ENCODE measurements around the gene FAM13A. TPM values are rescaled to one million over a fixed set of nuclear protein-coding genes. Genes with fewer than 3 reads are reported as not detected.

FAM13A gene
- total and polyA plus RNA-seq, 2 of the 13 experiments (the other 11 are each of a cell fraction or from before 2014, with no cell fraction given): 1.2 to 36.2 TPM

- TF ChIP-seq, protein P1, sequence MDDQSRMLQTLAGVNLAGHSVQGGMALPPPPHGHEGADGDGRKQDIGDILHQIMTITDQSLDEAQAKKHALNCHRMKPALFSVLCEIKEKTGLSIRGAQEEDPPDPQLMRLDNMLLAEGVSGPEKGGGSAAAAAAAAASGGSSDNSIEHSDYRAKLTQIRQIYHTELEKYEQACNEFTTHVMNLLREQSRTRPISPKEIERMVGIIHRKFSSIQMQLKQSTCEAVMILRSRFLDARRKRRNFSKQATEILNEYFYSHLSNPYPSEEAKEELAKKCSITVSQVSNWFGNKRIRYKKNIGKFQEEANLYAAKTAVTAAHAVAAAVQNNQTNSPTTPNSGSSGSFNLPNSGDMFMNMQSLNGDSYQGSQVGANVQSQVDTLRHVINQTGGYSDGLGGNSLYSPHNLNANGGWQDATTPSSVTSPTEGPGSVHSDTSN (CRISPR knock-in tag; IDR thresholded peaks at IDR 0.05; ENCODE audit: borderline replicate concordance): no peak
- TF ChIP-seq, protein P2, sequence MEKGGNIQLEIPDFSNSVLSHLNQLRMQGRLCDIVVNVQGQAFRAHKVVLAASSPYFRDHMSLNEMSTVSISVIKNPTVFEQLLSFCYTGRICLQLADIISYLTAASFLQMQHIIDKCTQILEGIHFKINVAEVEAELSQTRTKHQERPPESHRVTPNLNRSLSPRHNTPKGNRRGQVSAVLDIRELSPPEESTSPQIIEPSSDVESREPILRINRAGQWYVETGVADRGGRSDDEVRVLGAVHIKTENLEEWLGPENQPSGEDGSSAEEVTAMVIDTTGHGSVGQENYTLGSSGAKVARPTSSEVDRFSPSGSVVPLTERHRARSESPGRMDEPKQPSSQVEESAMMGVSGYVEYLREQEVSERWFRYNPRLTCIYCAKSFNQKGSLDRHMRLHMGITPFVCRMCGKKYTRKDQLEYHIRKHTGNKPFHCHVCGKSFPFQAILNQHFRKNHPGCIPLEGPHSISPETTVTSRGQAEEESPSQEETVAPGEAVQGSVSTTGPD (CRISPR knock-in tag; IDR thresholded peaks at IDR 0.05): no peak
- no peak for TF ChIP-seq ZNF484 (CRISPR knock-in tag; IDR thresholded peaks at IDR 0.05; ENCODE audit: borderline replicate concordance, low read depth)
Measured at GRCh38 chr4:88952081-88952480, 104.9 kb downstream of the FAM13A start (continued).

DNA sequence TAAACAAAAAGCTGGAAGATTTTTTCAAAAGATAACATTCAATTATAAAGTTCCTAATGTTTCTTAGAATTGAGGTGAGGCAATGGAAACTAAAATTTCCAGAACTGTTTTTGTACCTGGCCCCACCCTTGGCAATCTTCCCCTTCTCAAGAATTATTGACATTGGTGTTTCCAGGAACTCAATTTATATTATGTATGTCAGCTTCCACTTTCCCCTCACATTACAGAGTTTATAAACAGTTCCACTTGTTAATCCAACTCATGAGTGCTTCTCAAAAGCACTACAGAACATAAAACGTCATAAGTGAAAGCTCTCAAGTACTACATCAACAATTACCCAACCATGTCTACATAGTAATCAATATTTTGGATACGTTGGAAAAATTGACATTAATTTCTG lies 107.4 kb downstream of the FAM13A start:
- no peaks in the 10 kb centered on the region for H3K79me2 ChIP-seq (ENCODE audit: insufficient read depth, low read length)
- CTCF ChIA-PET (ENCODE audit: low intra/inter-chr PET ratio, low total read pairs): no interaction called here
- H3K4me2 ChIP-seq (ENCODE audit: low read depth, low read length): no peak overlapping the region
- no TSS peak for BruUV-seq (replicated peaks)
- POLR2A ChIA-PET: no interaction called here
- in situ Hi-C loops (cut with HindIII; ENCODE audit: extremely low pct_ligation_motif_present, low pct_unique_long_range_greater_than_20kb) (no loop called here), intact Hi-C loops (cut with micrococcal nuclease; ENCODE audit: unreplicated experiment) (no loop called here)
- H3K9me3 ChIP-seq (ENCODE audit: low read length): no peaks in the 10 kb centered on the region
- no peak for FAIRE-seq
- no peak for DNase-seq (ENCODE audit: low spot score)
- H3K27me3 ChIP-seq (ENCODE audit: control insufficient read depth in 1 of 2, insufficient read depth in 2 of 2, low read length in 2 of 2): no peaks in the 10 kb centered on the region
- no peaks in the 10 kb centered on the region for H4K20me1 ChIP-seq (ENCODE audit: insufficient read depth, low read length)
- 19% methylated on average over 2 of the region's 2 CpGs for WGBS (ENCODE audit: low lambda C conversion rate)
- no peaks in the 10 kb centered on the region for H3K4me1 ChIP-seq (ENCODE audit: insufficient read depth, low read length)
- TF ChIP-seq THAP11 (CRISPR knock-in tag; IDR thresholded peaks at IDR 0.05): no peak
- TF ChIP-seq, protein P3, sequence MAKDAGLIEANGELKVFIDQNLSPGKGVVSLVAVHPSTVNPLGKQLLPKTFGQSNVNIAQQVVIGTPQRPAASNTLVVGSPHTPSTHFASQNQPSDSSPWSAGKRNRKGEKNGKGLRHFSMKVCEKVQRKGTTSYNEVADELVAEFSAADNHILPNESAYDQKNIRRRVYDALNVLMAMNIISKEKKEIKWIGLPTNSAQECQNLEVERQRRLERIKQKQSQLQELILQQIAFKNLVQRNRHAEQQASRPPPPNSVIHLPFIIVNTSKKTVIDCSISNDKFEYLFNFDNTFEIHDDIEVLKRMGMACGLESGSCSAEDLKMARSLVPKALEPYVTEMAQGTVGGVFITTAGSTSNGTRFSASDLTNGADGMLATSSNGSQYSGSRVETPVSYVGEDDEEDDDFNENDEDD (CRISPR knock-in tag; IDR thresholded peaks at IDR 0.05; ENCODE audit: borderline replicate concordance): no peak
- TF ChIP-seq, protein P4, sequence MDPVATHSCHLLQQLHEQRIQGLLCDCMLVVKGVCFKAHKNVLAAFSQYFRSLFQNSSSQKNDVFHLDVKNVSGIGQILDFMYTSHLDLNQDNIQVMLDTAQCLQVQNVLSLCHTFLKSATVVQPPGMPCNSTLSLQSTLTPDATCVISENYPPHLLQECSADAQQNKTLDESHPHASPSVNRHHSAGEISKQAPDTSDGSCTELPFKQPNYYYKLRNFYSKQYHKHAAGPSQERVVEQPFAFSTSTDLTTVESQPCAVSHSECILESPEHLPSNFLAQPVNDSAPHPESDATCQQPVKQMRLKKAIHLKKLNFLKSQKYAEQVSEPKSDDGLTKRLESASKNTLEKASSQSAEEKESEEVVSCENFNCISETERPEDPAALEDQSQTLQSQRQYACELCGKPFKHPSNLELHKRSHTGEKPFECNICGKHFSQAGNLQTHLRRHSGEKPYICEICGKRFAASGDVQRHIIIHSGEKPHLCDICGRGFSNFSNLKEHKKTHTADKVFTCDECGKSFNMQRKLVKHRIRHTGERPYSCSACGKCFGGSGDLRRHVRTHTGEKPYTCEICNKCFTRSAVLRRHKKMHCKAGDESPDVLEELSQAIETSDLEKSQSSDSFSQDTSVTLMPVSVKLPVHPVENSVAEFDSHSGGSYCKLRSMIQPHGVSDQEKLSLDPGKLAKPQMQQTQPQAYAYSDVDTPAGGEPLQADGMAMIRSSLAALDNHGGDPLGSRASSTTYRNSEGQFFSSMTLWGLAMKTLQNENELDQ (CRISPR knock-in tag; IDR thresholded peaks at IDR 0.05; ENCODE audit: borderline replicate concordance): no peak
- no peak overlapping the region for H3K27ac ChIP-seq (ENCODE audit: extremely low read length, insufficient read depth, low read length)
- no peaks in the 10 kb centered on the region for H3K36me3 ChIP-seq (replicated peaks in 1 of 2; ENCODE audit: control insufficient read depth in 1 of 2, insufficient read depth in 2 of 2, low read length in 2 of 2)
- H2AFZ ChIP-seq (ENCODE audit: low read length): no peak overlapping the region
- H3K9ac ChIP-seq (ENCODE audit: insufficient read depth, low read depth, low read length): no peak overlapping the region
- no peak overlapping the region for H3K4me3 ChIP-seq (replicated peaks in 1 of 3; ENCODE audit: insufficient read depth in 1 of 3, low read depth in 2 of 3, low read length in 3 of 3)
- no peak for ATAC-seq
